GM18870 (cell line): ENCODE data around the gene DNPH1.
A peak's percentile ranks its signal among the peaks of the same experiment; 100 is the strongest.

Experiments
- ATAC-seq: cut with Tn5 transposase; IDR thresholded peaks from one replicate; pipeline ENCODE4 v1.9.1; 2021; ENCODE audit warnings: moderate library complexity; ENCODE audit not compliant: unreplicated experiment

The DNPH1 gene, protein sequence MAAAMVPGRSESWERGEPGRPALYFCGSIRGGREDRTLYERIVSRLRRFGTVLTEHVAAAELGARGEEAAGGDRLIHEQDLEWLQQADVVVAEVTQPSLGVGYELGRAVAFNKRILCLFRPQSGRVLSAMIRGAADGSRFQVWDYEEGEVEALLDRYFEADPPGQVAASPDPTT

DNA sequence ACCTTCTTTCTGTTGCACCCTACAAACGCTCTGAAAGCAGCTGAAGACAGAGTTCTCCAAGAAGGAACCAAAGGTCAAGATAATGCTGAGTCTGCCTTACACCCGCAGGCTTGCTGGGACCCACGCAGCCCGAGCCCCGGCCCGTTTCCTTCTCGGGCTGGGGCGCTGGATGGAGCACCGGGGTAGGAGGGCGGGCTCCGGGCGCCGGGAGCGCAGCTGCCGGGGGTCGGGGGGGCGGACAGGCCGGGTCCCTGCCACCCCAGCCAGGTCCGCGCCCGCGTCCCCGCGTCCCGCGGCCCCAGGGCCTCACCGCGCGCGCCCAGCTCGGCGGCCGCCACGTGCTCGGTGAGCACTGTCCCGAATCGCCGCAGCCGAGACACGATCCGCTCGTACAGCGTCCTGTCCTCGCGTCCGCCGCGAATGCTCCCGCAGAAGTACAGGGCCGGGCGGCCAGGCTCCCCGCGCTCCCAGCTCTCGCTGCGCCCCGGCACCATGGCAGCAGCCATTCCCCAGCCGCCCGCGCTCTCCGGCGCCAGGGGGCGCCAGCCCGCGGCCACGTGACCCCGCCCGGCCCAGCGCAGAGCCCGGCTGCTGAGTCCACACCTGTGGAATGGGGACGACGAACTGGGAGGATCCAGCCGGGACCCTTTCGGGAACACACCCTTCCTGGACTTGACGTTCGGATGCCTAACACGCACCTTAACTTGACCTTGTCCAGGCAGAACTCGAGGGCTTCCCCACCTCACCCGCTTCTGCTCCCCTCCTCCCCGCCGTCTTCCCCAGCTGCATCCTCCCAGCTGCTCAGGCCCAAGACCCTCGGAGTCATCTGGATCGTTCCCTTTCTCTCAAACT lies at the start of gene DNPH1:
Gene DNPH1, minus strand, starts transcription at position 531 of the 852 bp plus-strand sequence. Its CDS starts 25 bp downstream, at position 506.
- peak; percentile 59 for ATAC-seq

DNA sequence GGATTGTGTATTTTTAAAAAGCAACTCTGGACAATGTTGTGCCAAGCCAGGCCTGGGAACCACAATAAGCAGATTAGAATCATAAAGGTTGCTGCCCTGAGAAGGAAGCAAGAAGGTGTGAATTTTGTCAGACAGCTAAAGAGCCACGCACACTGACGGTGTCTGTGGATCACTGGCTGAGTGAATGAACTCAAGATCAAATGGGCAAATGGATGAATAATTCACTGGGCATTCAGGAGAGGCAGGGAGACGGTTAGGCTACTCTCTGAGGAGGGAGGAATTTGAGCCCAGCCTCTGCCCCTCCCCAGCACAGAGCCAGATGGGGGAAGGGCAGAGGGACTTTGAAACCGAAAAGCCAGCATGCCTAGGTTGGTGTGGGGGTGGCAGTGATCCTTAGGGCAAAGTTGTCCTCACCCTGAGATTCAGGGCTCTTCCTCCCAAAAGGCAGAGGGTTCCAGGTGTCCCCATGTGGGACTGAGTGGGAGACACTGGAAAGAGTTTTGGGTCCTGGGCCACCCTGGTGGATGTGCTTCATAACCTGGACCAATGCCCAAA lies 49.3 kb upstream of the DNPH1 start:
- no peak for ATAC-seq

DNA sequence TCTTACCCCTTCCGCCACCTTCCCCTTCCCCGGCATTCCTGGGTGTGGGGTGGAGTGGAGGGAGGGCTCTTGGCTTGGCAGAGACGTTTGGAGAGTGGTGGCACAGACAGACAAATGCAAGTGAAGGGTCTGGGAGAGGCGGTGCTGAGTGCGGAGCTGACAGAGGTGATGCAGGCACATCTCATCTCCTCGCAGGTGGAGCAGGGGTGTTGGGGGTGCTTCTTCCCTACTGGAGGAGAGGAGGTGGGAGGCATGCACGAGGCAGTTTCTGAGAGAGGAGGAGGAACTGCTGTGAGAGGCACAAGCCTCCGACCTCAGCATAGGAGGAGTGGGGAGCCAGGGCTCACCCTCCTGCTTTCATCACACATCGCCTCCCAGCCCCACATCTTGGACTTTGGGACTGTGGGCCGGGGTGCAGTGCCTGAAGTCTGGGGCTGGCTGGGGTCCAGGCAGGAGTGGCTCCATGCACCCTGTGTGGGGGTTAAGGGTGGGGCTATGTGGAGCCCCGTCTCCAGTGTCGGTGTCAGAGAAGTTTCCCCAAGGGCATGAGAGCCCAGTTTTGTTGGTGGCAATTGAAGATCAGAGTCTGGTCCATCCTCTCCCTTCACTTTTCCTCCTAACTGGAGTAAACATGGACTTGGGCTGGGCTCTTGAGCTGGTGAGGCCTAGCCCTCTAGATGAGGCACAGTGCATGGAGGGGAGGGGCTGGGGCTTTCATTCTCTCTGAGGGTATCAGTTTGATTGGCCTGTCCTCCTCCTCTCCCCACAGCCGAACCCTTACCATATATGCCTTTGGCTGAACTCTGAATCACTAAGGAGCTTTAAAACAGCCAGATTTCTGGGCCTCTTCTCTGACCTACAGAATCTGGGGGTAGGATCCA lies 48.6 kb upstream of the DNPH1 start:
- ATAC-seq = no peak

DNA sequence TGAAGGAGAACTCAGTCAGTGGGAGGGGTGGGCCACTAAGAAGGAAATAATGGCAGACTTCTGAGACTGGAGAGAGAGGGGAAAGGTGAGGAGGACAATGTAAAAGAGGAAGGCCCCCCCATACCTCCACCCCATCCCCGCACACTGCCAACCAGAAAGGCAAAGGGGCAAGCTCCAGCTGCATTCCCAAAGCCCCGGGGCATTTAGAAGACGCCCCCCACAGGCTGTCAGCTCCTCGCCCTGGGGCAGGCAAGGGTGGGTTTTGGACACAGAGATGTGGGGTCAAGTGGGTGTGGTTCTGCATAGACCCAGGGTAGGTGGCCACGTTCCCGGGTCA lies 48.0 kb upstream of the DNPH1 start:
- no peak for ATAC-seq

- no peak for ATAC-seq
Measured at GRCh38 chr6:43276577-43277305, 47.5 kb upstream of the DNPH1 start.

DNA sequence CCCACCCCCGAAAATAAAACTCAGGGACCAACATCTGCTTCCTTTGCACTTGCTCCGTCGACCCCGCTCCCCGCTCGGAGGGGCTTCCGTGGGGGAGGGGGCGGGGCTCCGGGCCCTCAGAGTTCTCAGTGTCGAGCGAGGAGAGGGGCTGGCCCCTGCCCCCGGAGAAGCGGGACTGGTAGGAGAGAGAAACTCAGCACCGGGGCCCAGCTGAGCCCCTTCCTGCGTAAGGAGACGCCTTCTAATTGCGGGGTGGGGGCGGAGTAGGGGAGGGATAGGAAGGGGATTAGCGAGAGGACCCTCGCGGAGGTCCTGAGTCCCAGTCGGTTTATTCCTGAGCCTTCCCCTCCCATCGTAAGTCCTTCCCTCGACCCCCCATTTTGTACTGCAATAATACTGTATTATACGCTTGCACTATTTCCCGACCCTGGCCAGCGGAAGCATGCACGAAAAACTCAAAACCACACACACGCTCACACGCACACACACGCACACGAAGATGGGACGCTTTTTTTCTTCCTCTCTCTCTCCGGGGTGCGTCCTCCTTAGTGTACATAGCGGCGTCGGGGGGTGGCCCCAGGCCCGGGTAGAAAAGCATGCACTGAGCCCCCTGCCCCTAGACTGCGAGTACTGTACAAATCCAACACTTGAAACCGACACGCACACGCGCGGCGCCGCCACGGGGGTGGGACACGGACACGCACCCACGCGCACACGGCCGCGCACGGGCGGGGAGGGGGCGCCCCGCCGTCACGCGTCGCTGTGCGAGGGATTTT lies 46.7 kb upstream of the DNPH1 start:
- ATAC-seq = no peak

- no peak for ATAC-seq
Measured at GRCh38 chr6:43274916-43275597, 45.8 kb upstream of the DNPH1 start.

DNA sequence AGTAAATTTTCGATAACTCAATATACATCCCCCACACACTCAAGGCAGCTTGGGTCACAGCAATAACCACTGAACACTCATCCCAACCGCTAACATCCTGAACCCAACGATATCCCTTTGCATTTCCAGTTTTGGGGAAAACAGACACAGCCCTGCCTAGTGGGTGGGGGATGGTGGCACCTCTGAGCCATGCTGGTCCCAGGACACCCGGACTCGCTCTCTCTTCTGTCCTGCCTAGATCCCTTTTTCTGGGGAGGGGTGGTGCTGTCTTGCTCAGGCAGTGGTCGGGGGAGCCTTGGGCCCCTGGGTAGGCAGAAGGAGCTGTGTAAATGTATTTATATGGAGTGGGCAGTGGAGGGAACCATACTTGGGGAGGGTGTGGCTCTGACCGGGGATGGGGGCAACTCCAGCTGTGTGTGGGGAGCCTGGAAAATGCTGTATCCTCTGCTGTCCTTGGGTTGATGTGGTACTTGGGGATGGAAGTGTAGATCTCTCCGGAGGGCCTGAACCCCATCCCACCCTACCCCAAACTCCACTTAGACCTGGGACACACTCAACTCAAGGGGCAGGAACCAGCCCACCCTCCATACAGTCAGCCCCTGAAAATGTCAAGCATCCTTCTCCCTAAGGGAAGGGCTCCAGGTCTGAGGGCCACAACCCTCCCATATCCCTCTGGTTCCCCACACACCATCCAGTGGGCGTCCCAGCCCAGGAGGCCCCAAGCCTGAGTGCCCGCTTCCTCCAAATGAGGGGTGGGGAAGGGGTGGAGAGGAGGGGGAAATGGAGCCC lies 45.0 kb upstream of the DNPH1 start:
- no peak for ATAC-seq

GRCh38 chr6:43273707-43274106 lies 44.4 kb upstream of the DNPH1 start:
- ATAC-seq = no peak

- ATAC-seq = no peak
Measured at GRCh38 chr6:43271944-43272343, 42.7 kb upstream of the DNPH1 start.

DNA sequence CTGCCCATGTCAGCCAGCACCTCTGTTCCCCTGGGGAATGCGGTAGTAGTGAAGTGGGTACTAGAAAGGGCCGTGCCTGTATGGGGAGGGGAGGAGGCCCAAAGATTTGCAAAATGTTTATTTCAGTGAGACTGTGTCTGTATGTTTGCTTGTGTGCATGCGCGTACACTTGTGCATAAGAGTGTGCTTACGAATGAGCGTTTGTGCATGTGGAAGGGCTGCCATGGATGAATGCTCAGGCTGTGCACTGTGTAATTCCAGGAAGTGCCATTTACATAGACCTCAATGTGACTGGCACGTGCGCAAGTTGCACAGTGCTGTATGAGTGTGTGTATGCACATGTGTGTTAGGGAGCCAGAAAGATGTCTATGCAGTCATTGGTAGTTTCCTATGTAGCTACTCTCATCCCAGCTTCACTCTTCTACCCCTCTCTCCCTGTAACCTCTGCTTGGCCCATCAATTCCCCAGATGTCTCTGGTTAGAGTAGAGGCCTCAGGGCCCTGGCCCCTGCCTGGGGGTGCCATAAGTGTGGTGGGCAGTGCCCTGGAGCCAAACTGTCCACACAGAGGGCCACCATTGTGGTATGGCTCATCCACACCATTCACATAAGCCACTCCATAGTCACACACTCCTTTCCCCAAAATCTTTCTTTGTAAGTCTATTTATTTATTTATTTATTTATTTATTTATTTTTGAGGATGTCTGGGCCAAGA lies 42.0 kb upstream of the DNPH1 start:
- ATAC-seq = no peak

DNA sequence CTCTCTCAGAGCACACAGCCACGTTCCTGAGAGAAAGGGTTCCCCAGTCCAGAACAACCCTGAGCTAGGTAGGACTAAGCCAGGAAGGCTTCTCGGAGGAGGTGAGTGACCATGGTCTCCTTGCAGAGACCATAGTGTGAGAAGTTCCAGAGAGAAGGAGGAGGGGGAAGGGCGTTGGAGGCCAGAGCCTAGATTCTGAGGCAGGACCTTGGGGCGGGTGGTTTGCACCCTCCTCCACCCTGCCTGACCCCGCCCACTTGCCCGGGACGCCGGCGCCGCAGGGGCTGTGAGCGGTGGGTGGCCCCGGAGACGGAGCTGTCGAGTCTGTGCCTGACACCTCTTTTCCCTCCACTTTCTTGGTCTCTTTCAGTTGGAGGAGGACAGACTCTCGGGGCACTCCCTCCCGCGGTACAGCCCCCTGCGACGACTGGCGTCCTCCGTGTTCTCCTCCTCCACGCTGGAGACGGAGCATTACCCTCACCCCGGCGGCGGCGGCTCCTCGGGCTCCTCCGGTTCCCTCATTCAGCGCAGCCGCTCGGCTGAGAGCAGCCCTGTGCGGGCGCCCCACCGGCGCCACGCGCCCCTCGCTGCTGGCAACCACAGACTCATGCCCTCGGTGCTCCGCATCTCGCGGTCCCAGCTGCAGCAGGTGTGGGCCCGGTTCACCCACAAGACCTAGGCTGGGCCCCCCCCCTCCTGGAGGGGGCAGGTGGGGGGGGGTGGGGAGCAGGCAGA lies 40.2 kb upstream of the DNPH1 start:
- ATAC-seq = no peak

DNA sequence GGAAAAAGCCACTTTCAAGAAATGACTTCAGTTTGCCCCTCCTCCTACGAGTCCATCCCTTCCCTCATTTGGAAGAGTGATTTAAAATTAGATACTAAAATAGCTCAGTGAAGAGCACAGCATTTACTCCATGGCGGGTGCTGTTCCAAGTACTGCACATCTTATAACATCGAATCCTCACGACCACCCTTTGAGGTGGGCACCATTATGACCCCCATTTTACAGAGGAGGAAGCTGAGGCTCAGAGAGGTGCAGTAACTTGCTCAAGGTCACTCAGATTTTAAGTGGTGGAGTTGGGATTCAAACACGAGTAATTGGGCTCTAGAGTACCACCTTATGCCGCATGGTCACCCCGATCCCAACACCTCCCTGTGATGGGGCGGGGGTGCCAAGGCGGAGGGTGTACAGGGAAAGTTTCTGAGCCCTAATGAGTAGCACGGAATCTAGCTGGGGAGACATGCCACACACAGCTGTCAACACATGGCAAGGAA lies 39.5 kb upstream of the DNPH1 start:
- no peak for ATAC-seq

GRCh38 chr6:43268355-43268700 lies 39.0 kb upstream of the DNPH1 start:
- no peak for ATAC-seq

- no peak for ATAC-seq
Measured at GRCh38 chr6:43267619-43268354, 38.5 kb upstream of the DNPH1 start.

GRCh38 chr6:43265564-43265963 lies 36.3 kb upstream of the DNPH1 start:
- ATAC-seq = no peak
